HCT116 (cell line): ENCODE results near the gene SRPK2.

Experiments used
- ELF1 ChIP-seq: IDR thresholded peaks from 2 replicates; pipeline ENCODE4 v1.6.1; 2012; ENCODE audit warnings: low read depth, borderline replicate concordance
- EZH2 ChIP-seq: fragments of 200-600 bp; sonication (generic); IDR thresholded peaks from 2 replicates; pipeline ENCODE4 v1.6.1; 2017; ENCODE audit warnings: antibody characterized with exemption, mixed run types
- POLR2AphosphoS5 ChIP-seq: IDR thresholded peaks from 2 replicates; pipeline ENCODE4 v1.6.1; 2011; ENCODE audit warnings: mild to moderate bottlenecking, low read depth, low read length, moderate library complexity
- RAD21 ChIP-seq: IDR thresholded peaks from 2 replicates; pipeline ENCODE4 v1.6.1; 2012; ENCODE audit warnings: low read depth, mild to moderate bottlenecking
- SP1 ChIP-seq: IDR thresholded peaks from 2 replicates; pipeline ENCODE4 v1.6.1; 2012; ENCODE audit warnings: low read depth
- TF ChIP-seq, protein P1 (sequence below), 3 experiments: fragments of 200-600 bp in 1 of 3; sonication (generic) in 1 of 3; IDR thresholded peaks in 2 of 3; conservative IDR thresholded peaks in 1 of 3; 2 replicates each; pipeline ENCODE4 v1.5.1; 2012 to 2017; ENCODE audit warnings: low read depth in 2 of 3, low read length in 2 of 3, antibody characterized with exemption in 1 of 3, borderline replicate concordance in 1 of 3, control low read depth in 1 of 3, mild to moderate bottlenecking in 1 of 3, mixed read lengths in 1 of 3, mixed run types in 1 of 3, moderate library complexity in 1 of 3; ENCODE audit not compliant: insufficient read depth in 1 of 3

DNA sequence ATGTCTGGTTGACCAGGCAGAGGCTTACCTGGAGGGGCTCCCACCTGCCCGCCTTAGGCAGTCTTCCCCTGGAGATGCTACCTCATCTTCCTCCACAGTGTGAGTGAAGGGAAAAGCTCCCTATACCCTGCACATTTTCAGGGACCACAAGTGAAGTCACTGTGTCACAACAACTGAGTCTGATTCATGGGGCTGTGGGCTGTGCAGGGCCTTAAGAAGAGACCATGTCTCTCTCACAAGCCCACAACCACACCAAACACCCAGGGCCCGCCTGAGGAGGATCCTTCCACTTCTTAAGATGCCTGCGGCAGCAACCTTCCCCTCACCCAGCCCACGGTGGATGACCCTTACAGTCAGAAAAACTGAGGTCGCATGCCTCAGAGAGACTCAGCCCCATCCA, 256.4 kb downstream of the SRPK2 start:
- TF ChIP-seq, protein P1, sequence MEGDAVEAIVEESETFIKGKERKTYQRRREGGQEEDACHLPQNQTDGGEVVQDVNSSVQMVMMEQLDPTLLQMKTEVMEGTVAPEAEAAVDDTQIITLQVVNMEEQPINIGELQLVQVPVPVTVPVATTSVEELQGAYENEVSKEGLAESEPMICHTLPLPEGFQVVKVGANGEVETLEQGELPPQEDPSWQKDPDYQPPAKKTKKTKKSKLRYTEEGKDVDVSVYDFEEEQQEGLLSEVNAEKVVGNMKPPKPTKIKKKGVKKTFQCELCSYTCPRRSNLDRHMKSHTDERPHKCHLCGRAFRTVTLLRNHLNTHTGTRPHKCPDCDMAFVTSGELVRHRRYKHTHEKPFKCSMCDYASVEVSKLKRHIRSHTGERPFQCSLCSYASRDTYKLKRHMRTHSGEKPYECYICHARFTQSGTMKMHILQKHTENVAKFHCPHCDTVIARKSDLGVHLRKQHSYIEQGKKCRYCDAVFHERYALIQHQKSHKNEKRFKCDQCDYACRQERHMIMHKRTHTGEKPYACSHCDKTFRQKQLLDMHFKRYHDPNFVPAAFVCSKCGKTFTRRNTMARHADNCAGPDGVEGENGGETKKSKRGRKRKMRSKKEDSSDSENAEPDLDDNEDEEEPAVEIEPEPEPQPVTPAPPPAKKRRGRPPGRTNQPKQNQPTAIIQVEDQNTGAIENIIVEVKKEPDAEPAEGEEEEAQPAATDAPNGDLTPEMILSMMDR (IDR thresholded peaks at IDR 0.05 in 2 of 3, conservative IDR thresholded peaks at IDR 0.05 in 1 of 3; ENCODE audit: borderline replicate concordance in 1 of 3, insufficient read depth in 1 of 3, low read depth in 2 of 3, low read length in 2 of 3), result no peak
- TF ChIP-seq POLR2AphosphoS5 (no peak), EZH2 (no peak), RAD21 (no peak), SP1 (no peak), ELF1 (no peak)
